Measurements from ENCODE around the gene DLK1. TPM values are rescaled to one million over a fixed set of nuclear protein-coding genes. Genes with fewer than 3 reads are reported as not detected.

Gene DLK1
- total and polyA plus RNA-seq, 10 donors: 0.17 to 0.79 (median 0.38) TPM; not detected in 7

- Histone ChIP-seq H3K9me3 (peaks cover 0 to 4% (median 0%) of the 10 kb centered on the region in 8 donors), H3K4me3 (no peak overlapping the region), H3K27ac (no peak overlapping the region), H3K36me3 (no peaks in the 10 kb centered on the region), H3K27me3 (replicated peaks in 1 of 7) (peaks cover 0 to 2% (median 0%) of the 10 kb centered on the region in 7 donors), H3K4me1 (peaks cover 0 to 12% (median 0%) of the 10 kb centered on the region in 6 donors)
- intact Hi-C loops (cut with DNase I; ENCODE audit: low total_unique reads): no loop called here
- WGBS, 5 donors: 77 to 89% (median 85%) methylated on average over 8 to 16 of the region's 16 CpGs
- DNase-seq: peak; percentile 68
- no peak for TF ChIP-seq CTCF (IDR thresholded peaks at IDR 0.05 in 8 of 11, conservative IDR thresholded peaks at IDR 0.05 in 3 of 11)
- no peak for TF ChIP-seq POLR2AphosphoS5 (IDR thresholded peaks at IDR 0.05)
- TF ChIP-seq POLR2A (IDR thresholded peaks at IDR 0.05): no peak
Measured at GRCh38 chr14:100773331-100774163, 46.9 kb downstream of the DLK1 start.

- no peak overlapping the region for H3K27ac ChIP-seq
- peak; percentile 60 for DNase-seq
- peaks cover 0 to 4% (median 0%) of the 10 kb centered on the region in 8 donors for H3K9me3 ChIP-seq
- H3K27me3 ChIP-seq (replicated peaks in 1 of 7): no peaks in the 10 kb centered on the region
- TF ChIP-seq CTCF (IDR thresholded peaks at IDR 0.05 in 8 of 11, conservative IDR thresholded peaks at IDR 0.05 in 3 of 11) (no peak), POLR2AphosphoS5 (IDR thresholded peaks at IDR 0.05) (no peak), POLR2A (IDR thresholded peaks at IDR 0.05) (no peak)
- H3K4me3 ChIP-seq: no peak overlapping the region
- no peaks in the 10 kb centered on the region for H3K36me3 ChIP-seq
- 81 to 90% (median 84%) methylated on average over 9 of the region's 9 CpGs for WGBS, 5 donors
- intact Hi-C loops (cut with DNase I; ENCODE audit: low total_unique reads): no loop called here
- peaks cover 0 to 12% (median 0%) of the 10 kb centered on the region in 6 donors for H3K4me1 ChIP-seq
Measured at GRCh38 chr14:100774164-100774537, 47.5 kb downstream of the DLK1 start.

GRCh38 chr14:100775351-100775830 is 48.7 kb downstream of the DLK1 start:
- no peaks in the 10 kb centered on the region for H3K36me3 ChIP-seq
- 70 to 86% (median 81%) methylated on average over 8 of the region's 8 CpGs for WGBS, 5 donors
- H3K9me3 ChIP-seq: peaks cover 0 to 4% (median 0%) of the 10 kb centered on the region in 8 donors
- no peaks in the 10 kb centered on the region for H3K27me3 ChIP-seq (replicated peaks in 1 of 7)
- no peak overlapping the region for H3K4me3 ChIP-seq
- no peak overlapping the region for H3K27ac ChIP-seq
- peak; percentile 65 for DNase-seq
- H3K4me1 ChIP-seq: peaks cover 0 to 7% (median 0%) of the 10 kb centered on the region in 6 donors
- intact Hi-C loops (cut with DNase I; ENCODE audit: low total_unique reads): no loop called here
- TF ChIP-seq POLR2AphosphoS5 (IDR thresholded peaks at IDR 0.05) (no peak), CTCF (IDR thresholded peaks at IDR 0.05 in 8 of 11, conservative IDR thresholded peaks at IDR 0.05 in 3 of 11) (no peak)

Data from spleen (tissue), 11 donors.